Astrocyte (in vitro differentiated cells and primary cell): ENCODE measurements around the gene ANKH. TPM values are rescaled to one million over a fixed set of nuclear protein-coding genes. Genes with fewer than 3 reads are reported as not detected.

Experiments used
- DNase-seq: peaks from one replicate; pipeline ENCODE4 v3.0.0-alpha.2; 2010; ENCODE audit warnings: low read depth
- FAIRE-seq: peaks from 2 replicates; lab custom pipeline; 2011; peaks lifted over from hg19 to GRCh38; lab: Jason Lieb, UNC
- H2AFZ ChIP-seq: 2 replicates; pipeline ENCODE4 v1.6.0; 2012; ENCODE audit warnings: low read depth, low read length, inconsistent platforms
- H3K27ac ChIP-seq: 2 replicates; pipeline ENCODE4 v1.5.1; 2011; ENCODE audit warnings: low read depth, low read length, inconsistent platforms
- H3K27me3 ChIP-seq: 2 replicates; pipeline ENCODE4 v1.6.0; 2011; ENCODE audit warnings: low read length, inconsistent platforms; ENCODE audit not compliant: insufficient read depth
- H3K36me3 ChIP-seq: 2 replicates; pipeline ENCODE4 v1.5.1; 2011; ENCODE audit warnings: low read length, inconsistent platforms; ENCODE audit not compliant: insufficient read depth
- H3K4me1 ChIP-seq: 2 replicates; pipeline ENCODE4 v1.5.1; 2011; ENCODE audit warnings: low read length, inconsistent platforms; ENCODE audit not compliant: insufficient read depth
- H3K4me2 ChIP-seq: 2 replicates; pipeline ENCODE4 v1.6.0; 2012; ENCODE audit warnings: low read length, inconsistent platforms
- H3K4me3 ChIP-seq: 2 replicates; pipeline ENCODE4 v1.5.1; 2011; ENCODE audit warnings: low read depth, mild to moderate bottlenecking, low read length, inconsistent platforms; ENCODE audit not compliant: insufficient read depth
- H3K79me2 ChIP-seq: 2 replicates; pipeline ENCODE4 v1.6.0; 2012; ENCODE audit warnings: mild to moderate bottlenecking, low read length, inconsistent platforms; ENCODE audit not compliant: insufficient read depth
- H3K9ac ChIP-seq: 2 replicates; pipeline ENCODE4 v1.6.0; 2012; ENCODE audit warnings: mild to moderate bottlenecking, low read length, inconsistent platforms
- H3K9me3 ChIP-seq: 2 replicates; pipeline ENCODE4 v1.5.1; 2012; ENCODE audit warnings: low read depth, mild to moderate bottlenecking, low read length, inconsistent platforms; ENCODE audit not compliant: insufficient read depth
- H4K20me1 ChIP-seq: 2 replicates; pipeline ENCODE4 v1.6.0; 2012; ENCODE audit warnings: low read length, inconsistent platforms; ENCODE audit not compliant: insufficient read depth
- H3K27ac Mint-ChIP-seq: one replicate; pipeline ENCODE4 v1.8.0; 2021; ENCODE audit warnings: mild to moderate bottlenecking, mixed read lengths; ENCODE audit not compliant: unreplicated experiment
- H3K27me3 Mint-ChIP-seq: one replicate; pipeline ENCODE4 v1.8.0; 2021; ENCODE audit warnings: low read depth, mixed read lengths; ENCODE audit not compliant: unreplicated experiment
- H3K36me3 Mint-ChIP-seq: one replicate; pipeline ENCODE4 v1.8.0; 2021; ENCODE audit warnings: low read depth, mixed read lengths; ENCODE audit not compliant: unreplicated experiment
- H3K4me1 Mint-ChIP-seq: one replicate; pipeline ENCODE4 v1.8.0; 2021; ENCODE audit warnings: low read depth, mixed read lengths; ENCODE audit not compliant: unreplicated experiment
- H3K4me3 Mint-ChIP-seq: one replicate; pipeline ENCODE4 v1.8.0; 2021; ENCODE audit warnings: mild to moderate bottlenecking, moderate library complexity, mixed read lengths; ENCODE audit not compliant: unreplicated experiment
- H3K9me3 Mint-ChIP-seq: one replicate; pipeline ENCODE4 v1.8.0; 2021; ENCODE audit warnings: mild to moderate bottlenecking, mixed read lengths; ENCODE audit not compliant: unreplicated experiment
- EZH2 ChIP-seq: IDR thresholded peaks from 2 replicates; pipeline ENCODE4 v1.6.1; 2012; ENCODE audit warnings: mild to moderate bottlenecking, low read length, inconsistent platforms; ENCODE audit not compliant: insufficient read depth
- total RNA-seq: library from RNA; stranded (reverse); gene quantifications from 2 replicates; pipeline ENCODE4 v1.2.1, GENCODE V29; 2021
- TF ChIP-seq, protein P1 (sequence below): IDR thresholded peaks from 2 replicates; pipeline ENCODE4 v1.5.1; 2011; ENCODE audit warnings: low read depth, mild to moderate bottlenecking, inconsistent platforms, low read length, moderate library complexity; ENCODE audit not compliant: insufficient read depth

The ANKH gene
- total RNA-seq, 1 donor from 2014 or later = 15.8 TPM

DNA sequence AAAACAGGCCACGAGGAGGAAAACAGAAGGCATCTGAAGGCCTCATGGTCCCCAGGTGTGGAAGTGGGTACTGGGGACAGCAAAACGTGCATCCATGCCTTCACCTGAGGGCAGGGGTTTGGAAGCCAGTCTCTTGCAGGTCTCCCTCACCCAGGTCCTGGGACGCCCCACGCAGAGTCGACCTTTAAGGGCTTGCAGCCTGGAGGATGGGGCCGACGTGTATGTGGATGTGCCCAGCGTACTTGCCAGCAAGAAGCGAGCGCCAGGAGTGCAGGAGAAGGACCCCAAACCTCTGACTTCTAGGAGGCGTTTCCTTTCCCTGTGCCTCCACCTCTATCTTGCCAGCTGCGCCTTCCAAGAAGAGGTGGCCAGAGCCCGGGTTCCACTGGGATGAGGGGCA lies 141.1 kb downstream of the ANKH start:
- Histone ChIP-seq H3K9me3 (no peaks in the 10 kb centered on the region), H3K4me2 (no peak overlapping the region), H3K4me3 (no peak overlapping the region), H3K36me3 (no peaks in the 10 kb centered on the region), H2AFZ (no peak overlapping the region), H3K27me3 (no peaks in the 10 kb centered on the region), H4K20me1 (no peaks in the 10 kb centered on the region), H3K9ac (no peak overlapping the region), H3K4me1 (peaks cover 9% of the 10 kb centered on the region), H3K27ac (no peak overlapping the region), H3K79me2 (no peaks in the 10 kb centered on the region)
- H3K4me3 Mint-ChIP-seq = no peak overlapping the region
- no peak for FAIRE-seq
- no peak overlapping the region for H3K27ac Mint-ChIP-seq
- H3K9me3 Mint-ChIP-seq = no peaks in the 10 kb centered on the region
- peaks cover 4% of the 10 kb centered on the region for H3K27me3 Mint-ChIP-seq
- no peak for TF ChIP-seq EZH2
- TF ChIP-seq, protein P1, sequence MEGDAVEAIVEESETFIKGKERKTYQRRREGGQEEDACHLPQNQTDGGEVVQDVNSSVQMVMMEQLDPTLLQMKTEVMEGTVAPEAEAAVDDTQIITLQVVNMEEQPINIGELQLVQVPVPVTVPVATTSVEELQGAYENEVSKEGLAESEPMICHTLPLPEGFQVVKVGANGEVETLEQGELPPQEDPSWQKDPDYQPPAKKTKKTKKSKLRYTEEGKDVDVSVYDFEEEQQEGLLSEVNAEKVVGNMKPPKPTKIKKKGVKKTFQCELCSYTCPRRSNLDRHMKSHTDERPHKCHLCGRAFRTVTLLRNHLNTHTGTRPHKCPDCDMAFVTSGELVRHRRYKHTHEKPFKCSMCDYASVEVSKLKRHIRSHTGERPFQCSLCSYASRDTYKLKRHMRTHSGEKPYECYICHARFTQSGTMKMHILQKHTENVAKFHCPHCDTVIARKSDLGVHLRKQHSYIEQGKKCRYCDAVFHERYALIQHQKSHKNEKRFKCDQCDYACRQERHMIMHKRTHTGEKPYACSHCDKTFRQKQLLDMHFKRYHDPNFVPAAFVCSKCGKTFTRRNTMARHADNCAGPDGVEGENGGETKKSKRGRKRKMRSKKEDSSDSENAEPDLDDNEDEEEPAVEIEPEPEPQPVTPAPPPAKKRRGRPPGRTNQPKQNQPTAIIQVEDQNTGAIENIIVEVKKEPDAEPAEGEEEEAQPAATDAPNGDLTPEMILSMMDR = no peak
- DNase-seq = no peak
- peaks cover 7% of the 10 kb centered on the region for H3K36me3 Mint-ChIP-seq
- H3K4me1 Mint-ChIP-seq = peaks cover 23% of the 10 kb centered on the region

DNA sequence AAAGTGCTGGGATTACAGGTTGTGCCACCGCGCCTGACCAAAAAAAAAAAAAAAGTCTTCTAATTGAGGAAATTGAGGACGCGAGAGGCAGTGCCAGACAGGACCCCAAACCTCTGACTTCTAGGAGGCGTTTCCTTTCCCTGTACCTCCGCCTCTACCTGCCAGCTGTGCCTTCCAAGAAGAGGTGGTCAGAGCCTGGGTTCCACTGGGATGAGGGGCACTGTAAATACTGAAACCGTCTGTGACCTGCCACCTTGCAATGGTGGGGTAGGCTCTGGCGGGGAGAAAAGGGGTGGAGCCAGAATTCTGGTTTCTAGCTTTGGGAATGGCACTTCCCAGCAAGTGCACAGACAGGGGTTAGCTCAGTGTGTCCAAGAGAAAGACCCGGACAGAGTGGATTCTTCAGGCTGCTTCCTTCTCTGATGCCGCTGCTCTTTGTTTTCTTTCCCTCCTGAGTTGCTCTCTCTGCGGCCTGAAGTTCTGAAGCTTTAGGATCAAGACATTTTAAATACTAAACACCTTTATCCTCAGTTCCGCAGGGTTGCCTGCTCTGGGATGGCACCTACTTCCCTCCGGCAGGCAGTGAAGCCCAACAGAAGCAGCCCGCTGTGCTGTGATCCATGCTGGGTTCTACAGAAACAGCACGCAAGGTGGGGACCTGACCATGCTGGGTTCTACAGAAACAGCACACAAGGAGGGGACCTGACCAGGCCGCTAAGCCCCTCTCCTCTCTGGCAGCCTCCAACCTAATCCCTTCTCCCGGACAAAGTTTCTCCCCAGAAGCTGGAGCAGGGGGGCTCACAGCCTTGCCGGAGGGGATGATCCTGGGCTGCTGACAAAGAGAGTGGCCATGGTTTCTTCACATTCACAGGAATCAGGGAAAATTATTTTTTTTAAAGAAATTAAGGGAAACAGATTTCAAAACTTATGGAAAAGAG lies 141.9 kb downstream of the ANKH start:
- DNase-seq (no peak), FAIRE-seq (no peak)
- Mint-ChIP-seq H3K27me3 (peaks cover 4% of the 10 kb centered on the region), H3K36me3 (peaks cover 9% of the 10 kb centered on the region), H3K4me1 (peaks cover 23% of the 10 kb centered on the region), H3K4me3 (no peak overlapping the region), H3K9me3 (no peaks in the 10 kb centered on the region), H3K27ac (no peak overlapping the region)
- Histone ChIP-seq H3K27me3 (no peaks in the 10 kb centered on the region), H3K36me3 (no peaks in the 10 kb centered on the region), H3K27ac (no peak overlapping the region), H2AFZ (no peak overlapping the region), H3K4me2 (no peak overlapping the region), H3K9ac (no peak overlapping the region), H3K4me1 (peaks cover 9% of the 10 kb centered on the region), H3K4me3 (no peak overlapping the region), H3K79me2 (no peaks in the 10 kb centered on the region), H4K20me1 (no peaks in the 10 kb centered on the region), H3K9me3 (no peaks in the 10 kb centered on the region)
- no peak for TF ChIP-seq EZH2
- TF ChIP-seq, protein P1 = no peak

DNA sequence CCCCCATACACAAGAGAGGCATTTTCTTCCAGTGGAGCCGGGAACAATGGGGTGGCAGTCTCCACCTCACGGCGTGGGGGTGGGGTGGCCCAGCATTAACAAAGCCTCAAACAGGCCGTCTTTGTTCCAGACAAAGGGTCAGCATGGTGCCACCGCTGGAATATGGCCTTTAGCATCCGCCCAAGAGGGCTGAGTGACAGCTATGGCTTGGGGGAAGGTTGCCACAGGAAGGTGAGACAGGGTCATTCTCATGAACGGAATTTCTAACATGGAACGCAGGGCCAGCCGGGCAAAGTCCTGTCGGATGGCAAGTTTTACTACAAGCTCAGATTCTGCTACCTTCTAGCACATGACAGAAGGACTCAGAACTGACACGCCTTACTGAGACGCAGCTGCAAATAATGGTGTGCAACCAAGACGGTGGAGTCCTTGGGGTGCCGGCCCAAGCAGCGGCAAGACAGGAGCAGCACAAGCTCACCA lies 143.1 kb downstream of the ANKH start:
- peaks cover 4% of the 10 kb centered on the region for H3K27me3 Mint-ChIP-seq
- FAIRE-seq (no peak), DNase-seq (no peak)
- Histone ChIP-seq H4K20me1 (no peaks in the 10 kb centered on the region), H3K9me3 (no peaks in the 10 kb centered on the region), H3K9ac (no peak overlapping the region), H3K27me3 (no peaks in the 10 kb centered on the region), H3K4me1 (peaks cover 9% of the 10 kb centered on the region), H2AFZ (no peak overlapping the region), H3K4me2 (no peak overlapping the region), H3K79me2 (no peaks in the 10 kb centered on the region), H3K4me3 (no peak overlapping the region), H3K27ac (no peak overlapping the region), H3K36me3 (no peaks in the 10 kb centered on the region)
- TF ChIP-seq, protein P1 = no peak
- TF ChIP-seq EZH2 = no peak
- peaks cover 23% of the 10 kb centered on the region for H3K4me1 Mint-ChIP-seq
- no peaks in the 10 kb centered on the region for H3K9me3 Mint-ChIP-seq
- no peak overlapping the region for H3K27ac Mint-ChIP-seq
- H3K36me3 Mint-ChIP-seq = peaks cover 11% of the 10 kb centered on the region
- no peak overlapping the region for H3K4me3 Mint-ChIP-seq
